Peyer's patch (tissue), 4 donors: ENCODE data around the gene TICRR. TPM values are rescaled to one million over a fixed set of nuclear protein-coding genes. Genes with fewer than 3 reads are reported as not detected.

Experiments used
- DNase-seq, 3 donors: peaks; one replicate each; pipeline ENCODE4 v3.0.0-alpha.2; 2017 to 2019
- H3K27ac ChIP-seq, 4 donors: fragments of 200-600 bp; sonication (generic); one replicate each; pipeline ENCODE4 v1.5.1; 2016 to 2019
- H3K27me3 ChIP-seq, 2 donors: fragments of 200-600 bp; sonication (generic); one replicate each; pipeline ENCODE4 v1.5.1; 2019
- H3K36me3 ChIP-seq, 3 donors: fragments of 200-600 bp; sonication (generic); one replicate each; pipeline ENCODE4 v1.5.1; 2016 to 2019
- H3K4me1 ChIP-seq, 4 donors: fragments of 200-600 bp; sonication (generic); one replicate each; pipeline ENCODE4 v1.5.1; 2016 to 2019
- H3K4me3 ChIP-seq, 4 donors: fragments of 200-600 bp; sonication (generic); 1 replicate in 3 of 4; 2 replicates in 1 of 4; pipeline ENCODE4 v1.5.1; 2016 to 2019; ENCODE audit warnings: mild to moderate bottlenecking in 1 of 4
- H3K9me3 ChIP-seq, 4 donors: fragments of 200-600 bp; sonication (generic); one replicate each; pipeline ENCODE4 v1.5.1; 2016 to 2019; ENCODE audit warnings: mild to moderate bottlenecking in 1 of 4
- POLR2A ChIP-seq, 2 donors: fragments of 450-650 bp; IDR thresholded peaks; one replicate each; pipeline ENCODE4 v1.5.1; 2017; ENCODE audit warnings: antibody characterized with exemption in 2 of 2, mild to moderate bottlenecking in 2 of 2, moderate library complexity in 2 of 2
- total RNA-seq, 4 donors: library from RNA; depleted of rRNA; stranded (reverse); fragments of >200 nt; gene quantifications; one replicate each; pipeline ENCODE4 v1.1.0, GENCODE V29; 2016
- TF ChIP-seq, protein P1 (sequence below), 6 experiments: fragments of 450-650 bp in 4 of 6; fragments of 200-600 bp in 2 of 6; sonication (generic) in 1 of 6; IDR thresholded peaks; one replicate each; pipeline ENCODE4 v1.5.1; 2017 to 2019; ENCODE audit warnings: antibody characterized with exemption in 6 of 6, mild to moderate bottlenecking in 3 of 6, moderate library complexity in 1 of 6

The TICRR gene
- total RNA-seq, 4 donors from 2014 or later, result 2.3 to 8.3 (median 3.2) TPM

DNA sequence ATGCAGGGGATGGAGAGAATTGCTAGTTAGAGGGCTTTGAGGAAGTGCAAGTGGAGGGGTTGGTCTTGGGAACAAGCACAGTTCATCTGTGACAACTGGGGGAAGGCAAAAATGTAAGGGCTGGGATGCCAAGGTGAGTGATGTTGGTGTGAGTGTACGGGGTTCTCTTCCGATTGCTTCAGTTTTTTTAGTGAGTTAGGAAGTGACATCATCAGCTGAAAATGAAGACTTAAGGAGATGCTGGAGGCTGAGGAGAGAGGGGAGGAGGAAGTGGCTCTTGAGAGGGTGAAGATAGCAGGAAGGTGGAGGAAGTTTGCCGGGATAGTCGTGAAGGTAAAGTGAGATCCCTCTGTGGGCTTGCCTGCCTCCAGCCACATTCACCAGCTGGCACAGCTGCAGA lies 12.7 kb downstream of the TICRR start:
- no peaks in the 10 kb centered on the region for H3K27me3 ChIP-seq
- no peaks in the 10 kb centered on the region for H3K36me3 ChIP-seq
- no peaks in the 10 kb centered on the region for H3K4me1 ChIP-seq

DNA sequence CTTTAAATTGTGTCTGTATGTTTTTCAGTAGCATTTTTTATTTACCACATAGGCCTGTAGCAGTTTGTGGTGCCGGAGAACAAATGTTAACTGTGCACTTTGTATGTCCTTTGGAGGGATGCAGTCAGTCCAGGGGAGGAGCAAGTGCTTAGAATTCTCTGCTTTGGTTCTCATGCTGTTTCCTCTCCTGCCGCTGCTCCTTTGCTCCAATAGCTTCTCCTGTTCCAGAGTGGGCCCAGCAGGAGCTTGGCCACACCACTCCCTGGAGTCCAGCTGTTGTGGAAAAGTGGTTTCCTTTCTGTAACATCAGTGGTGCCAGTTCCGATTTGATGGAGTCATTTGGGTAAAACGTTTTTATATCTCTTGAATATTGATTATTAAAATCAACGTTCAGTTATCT lies 16.6 kb downstream of the TICRR start:
- H3K36me3 ChIP-seq, result no peaks in the 10 kb centered on the region
- H3K9me3 ChIP-seq, result no peaks in the 10 kb centered on the region
- H3K27ac ChIP-seq, result no peak overlapping the region
- TF ChIP-seq, protein P1, sequence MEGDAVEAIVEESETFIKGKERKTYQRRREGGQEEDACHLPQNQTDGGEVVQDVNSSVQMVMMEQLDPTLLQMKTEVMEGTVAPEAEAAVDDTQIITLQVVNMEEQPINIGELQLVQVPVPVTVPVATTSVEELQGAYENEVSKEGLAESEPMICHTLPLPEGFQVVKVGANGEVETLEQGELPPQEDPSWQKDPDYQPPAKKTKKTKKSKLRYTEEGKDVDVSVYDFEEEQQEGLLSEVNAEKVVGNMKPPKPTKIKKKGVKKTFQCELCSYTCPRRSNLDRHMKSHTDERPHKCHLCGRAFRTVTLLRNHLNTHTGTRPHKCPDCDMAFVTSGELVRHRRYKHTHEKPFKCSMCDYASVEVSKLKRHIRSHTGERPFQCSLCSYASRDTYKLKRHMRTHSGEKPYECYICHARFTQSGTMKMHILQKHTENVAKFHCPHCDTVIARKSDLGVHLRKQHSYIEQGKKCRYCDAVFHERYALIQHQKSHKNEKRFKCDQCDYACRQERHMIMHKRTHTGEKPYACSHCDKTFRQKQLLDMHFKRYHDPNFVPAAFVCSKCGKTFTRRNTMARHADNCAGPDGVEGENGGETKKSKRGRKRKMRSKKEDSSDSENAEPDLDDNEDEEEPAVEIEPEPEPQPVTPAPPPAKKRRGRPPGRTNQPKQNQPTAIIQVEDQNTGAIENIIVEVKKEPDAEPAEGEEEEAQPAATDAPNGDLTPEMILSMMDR (IDR thresholded peaks at IDR 0.05), result no peak
- TF ChIP-seq POLR2A (IDR thresholded peaks at IDR 0.05), result no peak
- H3K4me3 ChIP-seq, result no peak overlapping the region
- H3K4me1 ChIP-seq, result no peaks in the 10 kb centered on the region
- DNase-seq, result no peak
- H3K27me3 ChIP-seq, result no peaks in the 10 kb centered on the region

More for the DNA sequence above, 12.7 kb downstream of the TICRR start:
- no peak for TF ChIP-seq POLR2A (IDR thresholded peaks at IDR 0.05)
- TF ChIP-seq, protein P1 (IDR thresholded peaks at IDR 0.05), result no peak
- Histone ChIP-seq H3K4me3 (no peak overlapping the region), H3K27ac (no peak overlapping the region), H3K9me3 (no peaks in the 10 kb centered on the region)
- no peak for DNase-seq

DNA sequence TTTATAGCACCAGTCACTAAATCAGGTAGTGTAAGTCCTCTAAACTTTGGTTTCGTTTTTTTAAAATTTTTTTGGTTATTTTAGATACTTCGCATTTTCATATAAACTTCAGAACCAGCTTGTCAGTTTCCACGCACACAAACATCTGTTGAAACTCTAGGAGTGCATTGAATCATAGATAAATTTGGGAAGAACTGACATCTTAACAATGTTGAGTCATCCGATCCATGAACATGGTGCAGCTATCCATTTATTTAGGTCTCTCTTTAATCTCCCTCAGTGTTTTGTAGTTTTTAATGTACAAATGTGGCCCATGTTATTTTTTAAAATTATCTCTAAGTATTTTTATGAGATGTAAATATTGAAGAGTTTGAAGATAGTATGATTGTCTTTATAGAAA lies 17.7 kb downstream of the TICRR start:
- no peaks in the 10 kb centered on the region for H3K27me3 ChIP-seq

DNA sequence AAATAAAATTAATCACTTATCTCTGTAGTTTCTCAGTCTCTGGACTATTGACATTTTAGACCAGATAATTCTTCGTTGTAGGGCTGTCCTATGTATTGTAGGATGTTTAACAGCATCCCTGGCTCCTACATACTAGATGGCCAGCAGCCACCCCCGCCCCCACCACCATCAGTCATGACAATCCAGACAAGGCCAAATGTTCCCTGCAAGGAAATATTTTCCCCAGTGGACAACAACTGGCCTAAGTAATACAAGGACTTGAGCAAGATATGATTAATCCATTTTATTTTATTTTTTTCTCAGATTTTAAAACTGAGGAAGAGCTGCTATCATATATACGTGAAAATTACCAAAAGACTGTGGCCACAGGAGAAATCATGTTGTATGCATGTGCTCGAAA lies 23.8 kb downstream of the TICRR start:
- TF ChIP-seq, protein P1 (IDR thresholded peaks at IDR 0.05), result no peak
- TF ChIP-seq POLR2A (IDR thresholded peaks at IDR 0.05), result no peak
- no peaks in the 10 kb centered on the region for H3K27me3 ChIP-seq
- H3K4me1 ChIP-seq, result no peaks in the 10 kb centered on the region
- H3K27ac ChIP-seq, result no peak overlapping the region
- DNase-seq, result no peak
- no peak overlapping the region for H3K4me3 ChIP-seq
- H3K9me3 ChIP-seq, result no peaks in the 10 kb centered on the region
- H3K36me3 ChIP-seq, result no peaks in the 10 kb centered on the region

More for the DNA sequence above, 17.7 kb downstream of the TICRR start:
- Histone ChIP-seq H3K4me3 (no peak overlapping the region), H3K4me1 (no peaks in the 10 kb centered on the region), H3K27ac (no peak overlapping the region), H3K9me3 (no peaks in the 10 kb centered on the region), H3K36me3 (no peaks in the 10 kb centered on the region)
- no peak for TF ChIP-seq POLR2A (IDR thresholded peaks at IDR 0.05)
- TF ChIP-seq, protein P1 (IDR thresholded peaks at IDR 0.05), result no peak
- no peak for DNase-seq

DNA sequence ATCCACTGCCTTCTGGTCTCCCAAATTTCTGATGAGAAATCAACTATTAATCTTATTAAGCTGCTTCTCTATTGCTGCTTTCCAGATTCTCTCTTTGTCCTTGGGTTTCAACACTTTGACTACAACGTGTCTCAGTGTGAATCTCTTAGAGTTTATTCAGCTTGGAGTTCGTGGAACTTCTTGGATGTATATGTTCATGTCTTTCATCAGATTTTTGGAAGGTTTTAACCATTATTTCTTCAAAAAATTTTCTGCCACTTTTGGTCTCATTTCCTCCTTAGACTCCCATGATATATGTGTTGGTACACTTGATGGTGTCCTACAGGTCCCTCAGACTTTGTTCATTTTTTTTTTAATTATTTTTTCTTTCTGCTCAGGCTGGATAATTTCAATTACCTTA lies 36.0 kb downstream of the TICRR start:
- H3K9me3 ChIP-seq, result no peaks in the 10 kb centered on the region

More for the DNA sequence above, 36.0 kb downstream of the TICRR start:
- TF ChIP-seq, protein P1 (IDR thresholded peaks at IDR 0.05), result no peak
- no peak for TF ChIP-seq POLR2A (IDR thresholded peaks at IDR 0.05)
- no peaks in the 10 kb centered on the region for H3K27me3 ChIP-seq
- no peaks in the 10 kb centered on the region for H3K36me3 ChIP-seq
- no peak overlapping the region for H3K27ac ChIP-seq
- H3K4me3 ChIP-seq, result no peak overlapping the region
- DNase-seq, result no peak
- H3K4me1 ChIP-seq, result no peaks in the 10 kb centered on the region
